ENCODE results near the gene AZU1. TPM values are rescaled to one million over a fixed set of nuclear protein-coding genes. Genes with fewer than 3 reads are reported as not detected.
A peak's percentile ranks its signal among the peaks of the same experiment; 100 is the strongest.

AZU1 gene
- total RNA-seq, 1 donor = not detected

GRCh38 chr19:814152-815078 is 13.2 kb upstream of the AZU1 start:
- peak; percentile 91 for DNase-seq (ENCODE audit: insufficient read length, low spot score, missing footprints)
- H3K27ac ChIP-seq (ENCODE audit: low read depth, low read length) = no peak overlapping the region
- no peak overlapping the region for H2AFZ ChIP-seq (ENCODE audit: low read length)
- no peak overlapping the region for H3K4me3 ChIP-seq (ENCODE audit: insufficient read depth, low read length)
- H3K79me2 ChIP-seq (ENCODE audit: insufficient read depth, low read length) = peaks cover 18% of the 10 kb centered on the region
- no peak overlapping the region for H3K4me2 ChIP-seq (ENCODE audit: insufficient read depth, low read length)
- H3K4me1 ChIP-seq (ENCODE audit: insufficient read depth, low read length) = no peaks in the 10 kb centered on the region
- H3K27me3 ChIP-seq (ENCODE audit: insufficient read depth, low read length) = no peaks in the 10 kb centered on the region
- peaks cover 21% of the 10 kb centered on the region for H4K20me1 ChIP-seq (ENCODE audit: insufficient read depth, low read length)
- H3K9me3 ChIP-seq (ENCODE audit: low read depth, low read length) = no peaks in the 10 kb centered on the region
- peaks cover 28% of the 10 kb centered on the region for H3K36me3 ChIP-seq (ENCODE audit: insufficient read depth, low read length)
- no peak for TF ChIP-seq CTCF (IDR thresholded peaks at IDR 0.05; ENCODE audit: extremely low read depth, low read depth, low read length)

GRCh38 chr19:815079-815774 is 12.4 kb upstream of the AZU1 start:
- no peak overlapping the region for H3K4me2 ChIP-seq (ENCODE audit: insufficient read depth, low read length)
- no peak for TF ChIP-seq CTCF (IDR thresholded peaks at IDR 0.05; ENCODE audit: extremely low read depth, low read depth, low read length)
- peaks cover 13% of the 10 kb centered on the region for H4K20me1 ChIP-seq (ENCODE audit: insufficient read depth, low read length)
- peaks cover 20% of the 10 kb centered on the region for H3K36me3 ChIP-seq (ENCODE audit: insufficient read depth, low read length)
- no peak for DNase-seq (ENCODE audit: insufficient read length, low spot score, missing footprints)
- no peak overlapping the region for H3K27ac ChIP-seq (ENCODE audit: low read depth, low read length)
- no peaks in the 10 kb centered on the region for H3K27me3 ChIP-seq (ENCODE audit: insufficient read depth, low read length)
- no peaks in the 10 kb centered on the region for H3K4me1 ChIP-seq (ENCODE audit: insufficient read depth, low read length)
- H3K79me2 ChIP-seq (ENCODE audit: insufficient read depth, low read length) = peaks cover 9% of the 10 kb centered on the region
- no peak overlapping the region for H3K4me3 ChIP-seq (ENCODE audit: insufficient read depth, low read length)
- no peaks in the 10 kb centered on the region for H3K9me3 ChIP-seq (ENCODE audit: low read depth, low read length)
- no peak overlapping the region for H2AFZ ChIP-seq (ENCODE audit: low read length)

- H3K27ac ChIP-seq (ENCODE audit: low read depth, low read length) = no peak overlapping the region
- no peaks in the 10 kb centered on the region for H3K9me3 ChIP-seq (ENCODE audit: low read depth, low read length)
- H3K79me2 ChIP-seq (ENCODE audit: insufficient read depth, low read length) = peaks cover 3% of the 10 kb centered on the region
- no peak overlapping the region for H2AFZ ChIP-seq (ENCODE audit: low read length)
- no peaks in the 10 kb centered on the region for H3K4me1 ChIP-seq (ENCODE audit: insufficient read depth, low read length)
- H3K4me2 ChIP-seq (ENCODE audit: insufficient read depth, low read length) = no peak overlapping the region
- H3K4me3 ChIP-seq (ENCODE audit: insufficient read depth, low read length) = no peak overlapping the region
- H3K27me3 ChIP-seq (ENCODE audit: insufficient read depth, low read length) = no peaks in the 10 kb centered on the region
- peaks cover 10% of the 10 kb centered on the region for H4K20me1 ChIP-seq (ENCODE audit: insufficient read depth, low read length)
- H3K36me3 ChIP-seq (ENCODE audit: insufficient read depth, low read length) = peaks cover 13% of the 10 kb centered on the region
- no peak for TF ChIP-seq CTCF (IDR thresholded peaks at IDR 0.05; ENCODE audit: extremely low read depth, low read depth, low read length)
- DNase-seq (ENCODE audit: insufficient read length, low spot score, missing footprints) = peak; percentile 80
Measured at GRCh38 chr19:815775-816499, 11.7 kb upstream of the AZU1 start.
